ENCODE measurements around the gene CAMTA1. TPM values are rescaled to one million over a fixed set of nuclear protein-coding genes. Genes with fewer than 3 reads are reported as not detected.

The CAMTA1 gene
- total RNA-seq, 1 donor from 2014 or later: 114 TPM

DNA sequence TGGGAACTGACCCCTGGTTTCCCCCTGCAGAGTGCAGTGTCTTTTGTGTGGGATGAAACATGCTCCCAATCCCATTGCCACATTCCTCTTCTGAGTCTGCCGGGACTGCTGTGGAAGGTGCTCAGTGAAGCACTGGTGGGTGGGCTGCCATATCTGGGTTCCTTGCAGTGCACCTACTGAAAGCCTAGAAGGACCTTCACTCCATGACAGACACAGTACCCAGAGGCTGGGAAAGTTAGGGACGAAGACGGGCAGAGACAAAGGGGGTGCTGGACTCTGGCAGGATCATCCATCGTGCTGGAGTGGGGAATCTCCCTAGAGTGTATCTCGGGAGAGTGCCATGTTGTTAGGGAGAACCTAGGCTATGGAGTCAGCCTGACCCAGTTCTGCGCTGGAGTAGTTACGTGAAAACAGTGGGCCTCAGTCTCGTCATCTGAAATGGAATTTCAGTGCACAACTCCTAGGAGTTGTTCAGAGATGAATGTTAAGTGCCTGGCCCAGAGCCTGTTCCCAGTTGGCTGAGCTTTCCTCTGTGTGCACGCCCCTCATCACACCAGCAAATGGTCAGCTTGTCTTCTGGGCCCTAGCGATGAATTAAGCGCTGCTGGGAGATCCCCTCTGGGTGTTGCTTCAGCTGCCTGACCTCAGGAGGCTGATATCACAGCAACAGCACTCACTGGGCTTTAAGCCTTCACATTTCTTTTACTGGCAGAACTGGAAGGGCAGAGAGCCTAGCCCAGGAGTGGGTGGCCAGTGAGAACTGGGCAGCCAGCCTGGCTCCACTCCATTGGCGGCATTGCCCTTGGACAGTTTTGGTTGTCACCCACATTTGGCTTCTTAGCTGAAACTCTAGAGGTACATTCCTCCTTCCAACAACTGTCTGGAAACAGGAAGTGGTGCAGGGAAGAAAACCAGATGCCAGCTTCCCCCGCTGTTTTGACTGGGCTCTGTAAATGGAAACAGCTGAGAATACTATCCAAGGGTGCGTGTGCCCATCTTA, 506.0 kb downstream of the CAMTA1 start:
- peak; percentile 83 for DNase-seq (ENCODE audit: low spot score)
- intact Hi-C loops (cut with DNase I): loop anchor here (1.0 to 5.0 kb wide), 5 partner anchors 51 to 356 kb away; no protein-coding TSS in a partner anchor

DNA sequence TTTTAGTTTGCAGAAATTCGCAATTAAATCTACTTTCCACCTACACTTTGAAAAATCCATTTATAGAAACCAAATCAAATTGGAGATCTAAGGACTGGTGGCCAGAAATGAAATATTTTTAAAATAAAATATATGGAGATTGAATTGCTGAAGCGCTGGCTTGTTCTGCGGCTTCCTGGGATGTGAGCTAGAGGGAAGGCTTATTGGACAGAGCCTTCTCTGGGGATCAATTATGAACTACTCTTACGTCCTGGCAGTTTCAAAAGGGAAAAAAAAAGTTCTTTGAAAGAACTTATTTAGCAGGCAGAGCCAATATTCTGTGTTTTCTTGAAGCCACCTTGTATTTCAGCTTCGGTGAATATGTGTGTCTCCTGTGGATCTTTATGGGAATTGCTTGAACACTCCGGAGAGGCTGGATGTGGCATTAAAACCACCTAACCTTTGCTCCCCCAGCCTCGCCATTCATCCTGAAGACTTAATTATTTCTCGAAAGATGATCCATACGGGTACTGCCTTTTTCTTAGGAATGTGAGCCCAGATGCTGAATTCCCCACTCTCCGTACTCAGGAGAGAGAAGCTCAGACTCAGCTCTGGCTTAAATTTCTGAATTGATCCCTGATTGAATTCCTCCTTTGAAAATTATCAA, 506.9 kb downstream of the CAMTA1 start:
- DNase-seq (ENCODE audit: low spot score): no peak
- intact Hi-C loops (cut with DNase I): loop anchor here (5.0 kb wide), 3 partner anchors 50 to 355 kb away; no protein-coding TSS in a partner anchor

DNA sequence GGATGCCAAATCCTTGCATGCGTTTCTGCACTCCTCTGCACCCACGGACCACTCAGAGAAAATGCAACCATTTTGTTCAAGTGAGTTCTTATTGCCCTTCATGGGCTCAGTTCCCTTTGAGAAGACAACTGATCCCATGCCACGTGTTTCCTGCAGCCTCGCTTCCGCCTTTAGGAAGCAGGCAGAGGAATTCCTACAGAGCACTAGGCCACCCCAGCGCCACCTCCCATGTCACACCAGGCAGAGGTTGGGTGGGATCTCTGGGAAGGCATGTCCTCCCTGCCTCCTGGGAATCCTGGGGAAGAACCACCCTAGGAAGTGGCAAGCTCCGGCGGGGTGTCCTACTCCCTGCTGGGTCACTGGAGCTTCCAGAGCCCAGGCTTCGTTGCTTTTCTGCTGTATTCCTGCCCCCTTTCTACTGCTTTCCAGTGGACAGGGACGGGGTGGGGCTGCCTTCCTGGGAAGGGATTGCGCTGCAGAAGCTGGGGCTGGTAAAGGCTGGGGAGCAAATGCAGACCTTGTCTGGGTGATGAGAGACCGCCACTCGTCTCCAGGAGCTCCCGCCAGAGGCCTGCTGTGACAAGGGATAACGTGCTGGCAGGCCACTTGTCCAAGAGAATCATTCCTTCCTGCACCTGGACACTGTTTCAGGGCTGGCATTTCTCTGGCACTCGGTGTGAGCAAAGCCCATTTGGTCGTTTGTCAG, 507.6 kb downstream of the CAMTA1 start:
- DNase-seq (ENCODE audit: low spot score): no peak
- intact Hi-C loops (cut with DNase I): loop anchor here (5.0 kb wide), 3 partner anchors 49 to 354 kb away; no protein-coding TSS in a partner anchor

GRCh38 chr1:7293702-7294629, 508.7 kb downstream of the CAMTA1 start:
- no peak for DNase-seq (ENCODE audit: low spot score)
- intact Hi-C loops (cut with DNase I): loop anchor here (5.0 kb wide), 3 partner anchors 48 to 353 kb away; no protein-coding TSS in a partner anchor

DNA sequence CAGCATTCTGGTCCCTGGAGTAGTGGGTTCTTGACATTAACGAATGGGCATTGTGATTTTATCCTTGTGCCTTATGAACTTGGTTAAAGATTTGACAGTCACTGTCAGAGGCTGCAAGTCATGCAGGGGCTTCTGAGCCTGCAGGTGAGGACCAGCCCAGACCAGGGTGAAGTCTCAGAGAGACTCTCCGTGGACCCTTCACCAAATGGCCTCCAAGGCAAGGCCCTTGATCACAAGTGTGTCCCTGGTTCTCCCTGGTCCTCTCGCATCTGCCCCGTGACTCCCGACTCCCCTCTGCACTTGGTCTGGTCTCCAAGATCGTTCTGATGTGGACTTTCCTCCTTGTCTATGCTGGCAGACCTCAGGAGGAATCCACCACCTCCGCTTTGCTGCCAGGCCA, 509.4 kb downstream of the CAMTA1 start:
- intact Hi-C loops (cut with DNase I): loop anchor here (5.0 kb wide), 3 partner anchors 48 to 353 kb away; no protein-coding TSS in a partner anchor
- peak; percentile 54 for DNase-seq (ENCODE audit: low spot score)

DNA sequence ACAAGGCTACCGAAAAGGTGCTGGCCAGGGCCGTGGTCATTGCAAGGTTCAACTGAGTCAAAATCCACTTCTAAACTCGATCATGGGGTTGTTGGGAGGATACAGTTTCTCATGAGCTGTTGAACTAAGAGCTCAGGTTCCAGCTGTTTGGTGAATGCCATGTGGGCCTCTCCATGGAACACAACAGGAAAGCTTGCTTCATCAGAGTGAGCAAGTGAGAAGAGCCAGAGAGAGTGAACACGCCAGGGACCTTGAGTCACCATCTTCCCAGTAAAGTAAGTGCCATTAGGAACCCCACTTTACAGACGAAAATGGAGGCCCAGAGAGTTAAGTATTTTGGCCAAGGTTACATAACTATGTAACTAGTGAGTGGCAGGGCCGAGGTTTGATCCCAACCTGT, 510.7 kb downstream of the CAMTA1 start:
- DNase-seq (ENCODE audit: low spot score): peak; percentile 14
- intact Hi-C loops (cut with DNase I): no loop called here

- intact Hi-C loops (cut with DNase I): no loop called here
- no peak for DNase-seq (ENCODE audit: low spot score)
Measured at GRCh38 chr1:7296968-7297367, 511.7 kb downstream of the CAMTA1 start.

GRCh38 chr1:7298145-7298544, 512.9 kb downstream of the CAMTA1 start:
- DNase-seq (ENCODE audit: low spot score): no peak
- intact Hi-C loops (cut with DNase I): no loop called here

DNA sequence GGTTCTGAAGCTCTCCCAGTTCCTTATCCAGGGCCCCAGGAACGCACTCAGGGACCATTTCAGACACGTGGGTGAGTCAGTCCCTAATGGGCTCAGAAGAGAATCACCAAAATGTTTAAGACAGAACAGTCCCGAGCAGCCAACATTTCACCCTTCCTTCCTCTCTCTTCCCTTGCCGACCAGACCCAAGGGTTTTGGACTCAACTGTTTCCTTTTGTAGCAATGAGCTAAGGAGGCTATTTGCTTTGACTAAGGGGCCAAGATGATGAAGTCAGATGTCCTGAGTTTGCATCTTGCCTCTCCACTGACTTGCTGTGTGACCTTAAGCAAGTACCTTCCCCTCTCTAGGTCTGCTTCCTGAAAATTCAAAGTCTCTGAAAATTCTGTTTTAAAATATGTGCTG, 513.5 kb downstream of the CAMTA1 start:
- DNase-seq (ENCODE audit: low spot score): no peak
- intact Hi-C loops (cut with DNase I): no loop called here

- intact Hi-C loops (cut with DNase I): no loop called here
- DNase-seq (ENCODE audit: low spot score): no peak
Measured at GRCh38 chr1:7299329-7299799, 514.1 kb downstream of the CAMTA1 start.

DNA sequence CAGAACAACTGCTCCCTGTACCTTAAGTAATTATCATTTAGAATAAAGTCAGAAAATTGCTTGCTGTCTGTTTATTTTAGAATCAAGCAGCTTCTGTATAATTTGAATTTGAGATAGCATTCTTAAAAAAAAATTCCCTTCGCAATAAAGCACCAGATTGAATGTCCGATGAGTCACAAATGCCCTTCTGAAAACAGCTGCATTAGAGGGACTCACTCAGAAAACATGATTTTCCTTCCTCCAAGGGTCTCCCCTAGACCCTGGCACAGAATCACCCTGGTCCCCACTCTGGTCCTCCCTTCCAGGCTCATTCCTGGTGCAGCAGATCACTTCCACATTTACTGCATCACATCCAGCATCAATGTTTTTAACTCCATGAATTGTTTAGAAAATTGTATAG, 514.7 kb downstream of the CAMTA1 start:
- DNase-seq (ENCODE audit: low spot score): no peak
- intact Hi-C loops (cut with DNase I): no loop called here

DNA sequence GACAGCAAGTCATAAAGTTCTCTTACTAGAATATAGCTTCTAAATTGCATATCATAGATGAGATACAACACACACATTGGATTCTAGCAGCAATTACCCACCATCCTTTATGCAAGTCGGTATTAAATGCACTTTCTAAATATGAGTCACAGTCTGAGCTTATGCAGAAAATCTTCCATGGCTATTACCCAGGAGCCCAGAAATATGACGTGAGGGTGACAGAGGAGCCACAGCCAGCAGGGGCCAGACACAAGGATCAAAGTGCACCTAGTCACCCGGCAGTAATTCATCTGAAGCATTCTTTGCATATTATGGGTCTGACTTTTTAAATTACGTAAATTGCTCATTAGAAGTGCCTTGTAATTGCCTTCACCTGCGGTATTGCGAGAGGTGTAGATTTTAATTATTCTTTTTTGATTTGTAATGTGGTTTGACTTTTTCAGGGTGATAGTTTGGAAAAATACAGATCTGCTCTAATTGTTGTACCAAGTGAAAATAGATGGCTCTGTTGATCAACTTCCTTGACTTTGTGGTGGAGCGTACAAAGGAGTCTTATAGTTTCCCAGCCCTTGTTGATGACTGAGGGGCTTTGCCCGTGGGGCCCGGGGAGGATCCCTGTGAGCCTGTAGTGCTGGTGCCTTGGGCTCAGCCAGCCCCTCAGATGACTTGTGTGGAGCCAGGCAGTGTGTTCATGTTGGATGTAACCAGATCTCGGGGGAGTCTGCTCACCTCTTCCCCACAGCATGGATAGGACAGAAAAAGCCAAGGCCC, 515.8 kb downstream of the CAMTA1 start:
- intact Hi-C loops (cut with DNase I): no loop called here
- DNase-seq (ENCODE audit: low spot score): no peak

GRCh38 chr1:7301664-7301981, 516.4 kb downstream of the CAMTA1 start:
- intact Hi-C loops (cut with DNase I): no loop called here
- no peak for DNase-seq (ENCODE audit: low spot score)

- intact Hi-C loops (cut with DNase I): no loop called here
- no peak for DNase-seq (ENCODE audit: low spot score)
Measured at GRCh38 chr1:7302126-7302525, 516.9 kb downstream of the CAMTA1 start.

DNA sequence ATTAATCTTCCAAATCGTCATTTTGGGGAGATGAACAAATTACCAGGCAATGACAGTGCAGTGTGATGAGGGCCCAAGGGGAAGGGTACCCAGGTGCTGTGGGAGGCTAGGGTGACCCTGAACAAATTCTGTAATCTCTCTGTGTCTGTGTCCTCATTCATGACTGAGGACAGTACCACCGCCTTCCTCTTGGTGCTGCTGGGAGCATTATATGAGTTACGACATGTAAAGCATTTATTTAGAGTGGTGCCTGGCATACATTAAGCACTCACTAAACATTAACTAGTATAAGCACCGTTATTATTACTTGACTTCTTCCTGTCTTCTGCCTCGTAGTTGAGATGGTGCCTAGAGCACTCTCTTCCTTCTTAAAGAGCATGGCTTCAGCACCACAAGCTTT, 517.6 kb downstream of the CAMTA1 start:
- intact Hi-C loops (cut with DNase I): no loop called here

GRCh38 chr1:7303554-7304317, 518.5 kb downstream of the CAMTA1 start:
- DNase-seq (ENCODE audit: low spot score): no peak
- intact Hi-C loops (cut with DNase I): no loop called here

More for the DNA sequence above, 517.6 kb downstream of the CAMTA1 start:
- no peak for DNase-seq (ENCODE audit: low spot score)

- no peak for DNase-seq (ENCODE audit: low spot score)
- intact Hi-C loops (cut with DNase I): no loop called here
Measured at GRCh38 chr1:7313081-7313546, 527.9 kb downstream of the CAMTA1 start.
